K562 (cell line): Measurements from ENCODE around the gene SLC35A1.

Source experiments
- CEBPZ ChIP-seq: fragments of 150-350 bp; IDR thresholded peaks from 2 replicates; pipeline ENCODE4 v1.6.1; 2014; ENCODE audit warnings: low read depth, mild to moderate bottlenecking, low read length, borderline replicate concordance
- NCOA4 ChIP-seq: fragments of 450-650 bp; IDR thresholded peaks from 2 replicates; pipeline ENCODE4 v1.6.1; 2018; ENCODE audit warnings: mild to moderate bottlenecking; ENCODE audit not compliant: partially characterized antibody
- ZNF277 ChIP-seq: fragments of 250-450 bp; sonication (Bioruptor Pico); IDR thresholded peaks from 2 replicates; pipeline ENCODE4 v1.8.0; 2022; ENCODE audit warnings: inconsistent platforms, mild to moderate bottlenecking, moderate library complexity, borderline replicate concordance

- TF ChIP-seq NCOA4 (no peak), CEBPZ (no peak), ZNF277 (CRISPR knock-in tag) (no peak)
Measured at GRCh38 chr6:87431263-87431662, 41.5 kb upstream of the SLC35A1 start.
